HG03280 (cell line): ENCODE results near the gene BCL7B.
A peak's percentile ranks its signal among the peaks of the same experiment; 100 is the strongest.
"Not testable (repeated sequence)": the region's sequence is repeated elsewhere in the genome, so short reads cannot be mapped to it uniquely, and the experiment has no call there.

ENCODE experiments used
- ATAC-seq: cut with Tn5 transposase; IDR thresholded peaks from one replicate; pipeline ENCODE4 v1.9.1; 2021; ENCODE audit warnings: mild to moderate bottlenecking, moderate library complexity; ENCODE audit not compliant: unreplicated experiment

BCL7B gene

GRCh38 chr7:73557397-73558257 lies at the start of gene BCL7B:
Gene BCL7B, minus strand, starts transcription at chr7:73557690. Its CDS starts 112 bp downstream, at chr7:73557578.
- peak; percentile 56 for ATAC-seq

GRCh38 chr7:73605601-73606220 lies 48.2 kb upstream of the BCL7B start:
- no peak for ATAC-seq

- ATAC-seq: no peak
These were observed 45.5 kb upstream of the BCL7B start for GRCh38 chr7:73602721-73603651.

- no peak for ATAC-seq
These were observed 42.4 kb upstream of the BCL7B start for GRCh38 chr7:73599916-73600315.

GRCh38 chr7:73599151-73599882 lies 41.8 kb upstream of the BCL7B start:
- no peak for ATAC-seq

- no peak for ATAC-seq
These were observed 40.7 kb upstream of the BCL7B start for GRCh38 chr7:73597978-73598782.

GRCh38 chr7:73596191-73597065 lies 38.9 kb upstream of the BCL7B start:
- ATAC-seq: no peak

- ATAC-seq: no peak
These were observed 37.9 kb upstream of the BCL7B start for GRCh38 chr7:73595358-73595757.

- no peak for ATAC-seq
These were observed 35.9 kb upstream of the BCL7B start for GRCh38 chr7:73593207-73594045.

GRCh38 chr7:73586911-73587310 lies 29.4 kb upstream of the BCL7B start:
- ATAC-seq: no peak

- no peak for ATAC-seq
These were observed 27.7 kb upstream of the BCL7B start for GRCh38 chr7:73585196-73585595.

- ATAC-seq: no peak
These were observed 25.2 kb upstream of the BCL7B start for GRCh38 chr7:73582664-73583202.

GRCh38 chr7:73581006-73581405 lies 23.5 kb upstream of the BCL7B start:
- ATAC-seq: not testable (repeated sequence)

- peak; percentile 90 for ATAC-seq
These were observed 21.0 kb upstream of the BCL7B start, which contains the start of gene TBL2 for GRCh38 chr7:73578342-73579128. Gene TBL2, minus strand, starts transcription at chr7:73578579. Its CDS starts 30 bp downstream, at chr7:73578549.

GRCh38 chr7:73577627-73578341 lies 20.3 kb upstream of the BCL7B start:
- peak; percentile 16 for ATAC-seq

GRCh38 chr7:73573791-73574190 lies 16.3 kb upstream of the BCL7B start:
- no peak for ATAC-seq
